Measurements from ENCODE around the gene RBBP4.
"Not testable (repeated sequence)": the region's sequence is repeated elsewhere in the genome, so short reads cannot be mapped to it uniquely, and the experiment has no call there.

Gene RBBP4

DNA sequence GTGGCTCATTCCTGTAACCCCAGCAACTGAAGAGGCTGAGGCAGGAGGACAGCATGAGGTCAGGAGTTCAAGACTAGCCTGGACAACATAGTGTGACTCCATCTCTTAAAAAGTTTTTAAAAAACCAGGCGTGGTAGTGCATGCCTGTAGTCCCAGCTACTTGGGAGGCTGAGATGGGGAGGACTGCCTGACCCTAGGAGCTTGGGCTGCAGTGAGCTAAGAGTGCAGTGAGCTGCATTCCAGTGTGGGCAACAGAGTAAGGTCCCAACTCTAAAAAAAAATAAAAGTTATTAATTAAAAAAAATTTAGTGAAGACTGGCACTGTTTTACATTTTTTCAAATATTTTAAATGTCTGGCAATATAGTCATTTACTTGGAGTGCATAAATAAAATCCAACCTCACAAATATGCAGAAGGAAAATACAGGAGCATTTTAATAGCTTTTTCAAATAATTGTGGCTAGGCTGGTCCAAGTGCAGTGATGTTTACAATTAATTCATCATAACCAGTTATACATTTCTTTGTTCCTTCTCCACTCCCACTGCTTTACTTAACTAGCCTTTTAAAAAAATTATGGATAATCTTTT is 11.4 kb upstream of the RBBP4 start:
- no peak for DNase-seq (ENCODE audit: low read depth)

DNA sequence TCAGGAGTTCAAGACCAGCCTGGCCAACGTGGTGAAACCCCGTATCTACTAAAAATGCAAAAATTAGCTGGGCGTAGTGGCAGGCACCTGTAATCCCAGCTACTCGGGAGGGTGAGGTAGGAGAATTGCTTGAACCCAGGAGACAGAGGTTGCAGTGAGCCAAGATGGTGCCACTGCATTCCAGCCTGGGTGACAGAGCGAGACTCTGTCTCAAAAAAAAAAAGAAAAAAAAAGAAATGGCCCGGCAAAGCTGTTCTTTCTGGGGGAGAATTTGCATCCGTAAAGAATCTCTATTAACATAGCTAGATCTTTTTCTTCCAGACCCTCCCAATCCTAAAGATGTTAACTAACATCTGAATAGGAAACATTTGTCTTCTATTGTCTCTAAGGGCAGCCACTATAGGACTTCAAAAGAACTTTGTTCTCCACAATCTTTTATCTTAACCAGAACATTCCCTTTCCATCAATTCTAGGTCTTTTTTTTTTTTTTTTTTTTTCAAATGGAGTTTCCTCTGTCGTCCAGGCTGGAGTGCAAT is 8.6 kb upstream of the RBBP4 start:
- not testable (repeated sequence) for DNase-seq (ENCODE audit: low read depth)

DNA sequence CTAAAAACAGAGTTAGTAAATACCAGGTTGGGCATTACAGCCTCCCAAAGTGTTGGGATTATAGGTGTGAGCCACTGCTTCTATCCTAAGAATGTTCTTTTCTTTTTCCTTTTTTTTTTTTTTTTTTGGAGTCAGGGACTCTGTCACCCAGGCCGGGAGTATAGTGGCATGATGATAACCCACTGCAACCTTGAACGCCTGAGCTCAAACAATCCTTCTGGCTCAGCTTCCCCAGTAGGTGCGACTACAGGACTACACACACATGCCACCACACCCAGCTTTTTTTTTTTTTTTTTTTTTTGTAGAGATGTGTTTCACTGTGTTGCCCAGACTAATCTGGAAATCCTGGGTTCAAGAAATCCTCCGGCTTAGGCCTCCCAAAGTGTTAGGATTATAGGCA is 6.6 kb upstream of the RBBP4 start:
- DNase-seq (ENCODE audit: low read depth), result no peak

DNA sequence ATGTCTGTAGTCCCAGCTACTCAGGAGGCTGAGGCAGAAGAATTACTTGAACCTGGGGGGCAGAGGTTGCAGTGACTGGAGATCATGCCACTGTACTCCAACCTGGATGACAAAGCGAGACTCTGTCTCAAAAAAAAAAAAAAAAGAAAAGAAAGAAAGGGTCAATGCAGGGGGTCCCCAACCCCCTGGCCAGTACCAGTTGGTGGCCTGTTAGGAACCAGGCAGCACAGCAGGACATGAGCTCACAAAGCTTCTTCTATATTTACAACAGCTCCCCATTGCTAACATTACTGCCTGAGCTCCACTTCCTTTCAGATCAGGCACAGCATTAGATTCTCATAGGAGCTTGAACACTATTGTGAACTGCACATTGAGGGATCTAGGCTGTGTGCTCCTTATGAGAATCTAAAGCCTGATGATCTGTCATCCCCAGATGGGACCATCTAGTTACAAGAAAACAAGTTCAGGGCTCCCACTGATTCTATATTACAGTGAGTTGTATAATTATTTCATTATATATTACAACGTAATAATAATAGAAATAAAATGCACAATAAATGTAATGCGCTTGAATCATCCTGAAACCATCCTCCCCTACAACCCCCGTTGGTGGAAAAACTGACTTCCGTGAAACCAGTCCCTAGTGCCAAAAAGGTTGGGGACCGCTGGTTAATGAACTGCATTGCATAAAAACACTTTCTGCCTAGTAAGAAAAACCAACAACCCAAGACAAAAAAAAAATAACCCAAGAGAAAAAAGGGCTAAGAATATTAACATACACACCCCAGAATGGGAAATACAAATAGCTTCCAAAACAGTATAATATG is 3.5 kb upstream of the RBBP4 start:
- no peak for DNase-seq (ENCODE audit: low read depth)

DNA sequence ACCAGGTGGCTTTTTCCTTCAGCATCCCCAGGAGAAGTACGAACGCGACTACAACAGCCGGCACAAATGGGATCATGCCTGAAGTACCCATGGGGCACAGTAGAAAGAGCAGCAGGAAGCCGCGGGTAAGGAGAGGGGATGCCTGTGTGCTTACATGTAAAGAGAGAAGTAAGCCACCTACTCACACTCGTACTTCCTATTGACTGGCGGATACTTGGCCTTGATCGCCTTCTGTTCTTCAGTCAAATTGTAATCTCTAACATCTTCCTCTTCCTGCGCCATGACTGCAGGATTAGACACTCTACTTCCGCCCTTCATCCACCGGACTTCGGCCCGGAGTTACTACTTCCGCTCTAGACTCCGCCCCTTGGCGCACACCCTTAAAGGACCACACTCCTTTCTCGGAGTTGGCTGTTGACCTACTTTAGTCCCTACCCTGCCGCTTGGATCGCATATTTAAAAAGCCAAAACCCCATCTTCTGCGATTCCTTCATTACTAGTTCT is 708 bp upstream of the RBBP4 start, which contains the start of gene ZBTB8OS:
ZBTB8OS (minus strand) TSS at position 303 of the 504 bp plus-strand sequence; CDS start at position 282, 21 bp downstream.
- DNase-seq (ENCODE audit: low read depth), result peak; percentile 79

DNA sequence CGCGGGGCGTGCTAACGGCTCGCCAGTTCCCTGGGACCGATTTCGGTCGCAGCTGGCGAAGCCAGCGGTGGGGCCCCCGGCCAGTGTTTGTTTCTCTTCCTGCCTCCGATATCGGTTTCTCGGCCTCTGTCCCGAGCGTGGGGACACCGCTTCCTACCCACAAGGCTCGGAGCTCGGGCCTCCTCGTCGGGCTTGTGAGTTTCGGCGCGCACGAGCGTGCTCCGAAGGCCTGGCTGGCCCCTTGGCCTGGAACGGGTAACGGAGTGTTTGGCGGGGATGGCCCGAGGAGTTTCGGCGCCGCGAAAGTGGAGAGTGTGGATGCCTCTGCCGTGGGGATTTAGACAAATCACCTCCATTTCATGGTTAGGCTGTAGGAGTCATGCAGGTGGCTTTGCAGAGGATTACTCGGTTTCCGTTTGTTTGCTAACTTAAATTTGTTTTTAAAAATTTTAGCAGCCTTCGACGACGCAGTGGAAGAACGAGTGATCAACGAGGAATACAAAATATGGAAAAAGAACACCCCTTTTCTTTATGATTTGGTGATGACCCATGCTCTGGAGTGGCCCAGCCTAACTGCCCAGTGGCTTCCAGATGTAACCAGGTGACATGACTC is 559 bp downstream of the RBBP4 start:
- no peak for DNase-seq (ENCODE audit: low read depth)

DNA sequence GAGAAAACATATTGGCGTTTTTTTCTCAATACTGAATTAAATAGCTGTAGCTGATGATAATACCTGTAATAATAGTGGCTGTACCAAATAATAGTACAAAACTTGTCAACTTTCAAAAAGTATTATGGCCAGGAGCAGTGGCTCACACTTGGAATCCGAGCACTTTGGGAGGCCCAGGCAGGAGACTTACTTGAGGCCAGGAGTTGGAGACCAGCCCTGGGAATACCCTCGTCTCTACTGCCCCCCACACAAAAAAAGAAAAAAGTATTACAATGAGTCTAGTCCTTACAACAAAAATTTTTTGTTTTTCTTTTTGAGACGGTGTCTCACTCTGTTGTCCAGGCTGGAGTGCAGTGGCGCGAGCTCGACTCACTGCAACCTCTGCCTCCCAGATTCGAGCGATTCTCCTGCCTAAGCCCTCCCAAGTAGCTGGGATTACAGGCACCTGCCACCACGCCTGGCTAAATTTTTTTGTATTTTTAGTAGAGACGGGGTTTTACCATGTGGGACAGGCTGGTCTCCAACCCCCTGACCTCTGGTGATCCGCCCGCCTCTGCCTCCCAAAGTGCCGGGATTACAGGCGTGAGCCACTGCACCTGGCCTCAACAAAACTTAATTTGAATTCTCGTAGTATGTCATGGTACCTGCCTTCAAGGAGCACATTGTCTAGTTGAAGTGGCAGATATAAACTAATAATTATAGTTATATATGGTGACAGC is 1.4 kb downstream of the RBBP4 start:
- no peak for DNase-seq (ENCODE audit: low read depth)

DNA sequence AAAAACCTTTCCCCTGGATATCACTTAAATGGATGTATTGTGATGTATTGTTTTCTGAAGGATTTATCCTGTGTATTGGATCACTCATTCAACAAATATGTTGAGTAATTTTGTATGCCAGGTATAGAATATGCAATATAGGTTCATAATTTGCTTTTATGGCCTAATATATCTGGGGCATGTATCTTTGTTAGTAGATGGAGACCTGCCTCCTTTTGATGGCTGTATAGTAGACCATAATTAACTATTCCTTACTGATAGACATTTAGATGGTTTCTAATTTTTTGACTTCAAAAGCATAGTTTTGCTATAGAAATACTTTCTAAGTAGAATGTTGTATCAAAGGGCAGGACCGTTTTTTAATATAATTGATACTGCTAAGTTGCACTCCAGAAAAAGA is 8.6 kb downstream of the RBBP4 start:
- DNase-seq (ENCODE audit: low read depth), result no peak

DNA sequence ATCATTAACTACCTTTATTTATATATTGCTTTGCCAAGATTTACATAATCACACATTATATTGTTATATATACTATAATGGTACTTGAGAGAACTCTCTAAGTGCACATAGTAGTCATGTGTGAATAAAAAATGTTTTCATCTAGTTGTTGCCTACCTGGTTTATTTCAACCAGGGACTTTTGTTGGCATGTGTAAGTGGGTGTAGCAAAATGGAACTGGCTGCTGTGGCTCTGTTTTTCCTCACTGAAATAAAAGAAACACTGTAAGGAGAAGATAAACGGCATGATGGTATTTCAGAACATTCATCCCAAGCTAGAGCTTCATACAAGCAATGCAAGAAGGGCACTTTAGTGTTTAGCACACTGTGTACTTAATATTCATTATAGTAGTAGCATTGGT is 14.9 kb downstream of the RBBP4 start:
- no peak for DNase-seq (ENCODE audit: low read depth)

DNA sequence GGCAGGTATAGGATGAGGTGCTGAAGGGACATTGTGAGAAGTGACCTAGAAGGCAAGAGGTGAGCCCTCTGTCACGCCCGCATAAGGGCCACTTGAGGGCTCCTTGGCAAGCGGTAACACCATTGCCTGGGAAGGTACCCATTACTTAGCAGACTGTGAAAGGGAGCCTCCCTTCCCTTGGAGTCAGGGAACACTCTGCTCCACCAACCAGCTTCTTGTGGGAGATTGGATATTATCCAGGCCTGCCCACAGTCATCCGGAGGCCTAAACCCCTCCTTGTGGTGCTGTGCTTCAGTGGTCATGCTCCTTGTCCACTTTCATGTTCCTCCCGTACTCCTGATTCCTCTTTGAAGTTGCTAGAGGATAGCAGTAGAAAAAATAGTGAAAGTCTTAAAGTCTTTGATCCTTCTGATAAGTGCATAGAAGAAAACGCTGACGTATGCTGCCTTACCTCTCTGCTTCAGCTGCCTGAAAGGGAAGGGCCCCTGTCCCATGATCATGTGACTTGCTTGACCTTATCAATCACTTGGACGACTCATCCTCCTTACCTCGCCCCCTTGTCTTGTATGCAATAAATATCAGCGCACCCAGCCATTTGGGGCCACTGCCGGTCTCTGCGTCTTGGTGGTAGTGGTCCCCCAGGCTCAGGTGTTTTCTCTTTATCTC is 16.0 kb downstream of the RBBP4 start:
- DNase-seq (ENCODE audit: low read depth), result no peak

DNA sequence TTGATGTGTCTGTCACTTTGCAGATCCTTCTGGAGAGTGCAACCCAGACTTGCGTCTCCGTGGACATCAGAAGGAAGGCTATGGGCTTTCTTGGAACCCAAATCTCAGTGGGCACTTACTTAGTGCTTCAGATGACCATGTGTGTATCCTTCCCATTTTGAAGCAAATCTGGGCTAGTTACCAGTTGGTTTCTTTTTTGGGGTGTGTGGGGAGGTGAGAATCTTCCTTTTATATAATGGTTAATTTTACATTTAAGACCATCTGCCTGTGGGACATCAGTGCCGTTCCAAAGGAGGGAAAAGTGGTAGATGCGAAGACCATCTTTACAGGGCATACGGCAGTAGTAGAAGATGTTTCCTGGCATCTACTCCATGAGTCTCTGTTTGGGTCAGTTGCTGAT is 17.7 kb downstream of the RBBP4 start:
- DNase-seq (ENCODE audit: low read depth), result not testable (repeated sequence)

DNA sequence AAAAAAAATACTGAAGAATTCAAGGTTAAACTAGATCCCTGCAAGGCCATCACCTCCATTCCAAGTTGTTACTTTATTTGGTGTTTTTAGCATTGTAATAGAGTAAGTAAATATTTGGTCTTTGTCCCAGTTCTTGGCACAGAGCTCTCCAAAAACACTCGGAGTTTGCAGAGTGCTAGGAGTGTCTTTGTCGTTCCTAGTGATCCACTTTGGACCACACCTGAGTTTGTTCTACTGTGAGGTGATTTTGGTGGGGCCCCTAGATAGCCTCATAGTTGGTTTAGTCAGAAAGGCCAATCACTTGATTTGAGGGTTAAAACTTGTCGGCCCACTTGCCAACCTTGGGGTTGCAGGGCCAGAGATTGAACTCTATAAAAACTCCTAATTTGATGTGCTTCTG is 25.9 kb downstream of the RBBP4 start:
- DNase-seq (ENCODE audit: low read depth), result no peak

DNA sequence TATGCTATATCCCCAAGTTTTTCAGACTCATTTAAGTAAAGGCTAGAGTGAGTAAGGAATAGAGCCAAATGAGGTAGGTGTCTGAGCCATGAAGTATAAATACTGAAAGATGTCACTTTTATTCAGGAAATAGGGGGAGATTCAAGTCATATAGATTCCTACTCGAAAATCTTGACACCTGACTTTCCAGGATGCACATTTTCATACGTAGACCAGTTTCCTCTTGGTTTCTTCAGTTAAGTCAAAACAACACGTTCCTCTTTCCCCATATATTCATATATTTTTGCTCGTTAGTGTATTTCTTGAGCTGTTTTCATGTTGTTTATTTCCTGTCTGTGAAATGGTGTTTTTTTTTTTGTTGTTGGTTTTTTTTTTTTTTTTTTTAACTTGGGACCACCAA is 29.0 kb downstream of the RBBP4 start:
- DNase-seq (ENCODE audit: low read depth), result not testable (repeated sequence)

DNA sequence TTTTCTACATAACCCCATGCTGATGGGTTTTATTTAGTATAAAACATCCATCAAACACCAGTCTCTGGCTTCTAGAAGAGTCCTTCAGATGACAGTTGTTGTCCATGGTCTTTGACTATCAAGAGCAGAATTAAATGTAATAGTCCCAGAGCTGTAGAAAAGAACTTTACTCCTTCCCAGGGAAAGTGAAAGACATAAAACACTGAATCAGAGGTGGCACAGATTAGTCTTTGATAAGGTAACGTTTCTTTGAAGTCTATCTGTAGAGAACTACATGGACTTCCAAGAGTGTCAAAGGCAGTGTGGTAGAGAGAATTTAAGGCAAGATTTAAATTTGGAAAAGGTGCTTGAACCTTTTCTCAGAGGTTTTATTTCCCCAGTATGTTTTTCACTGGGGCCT is 29.6 kb downstream of the RBBP4 start:
- no peak for DNase-seq (ENCODE audit: low read depth)

DNA sequence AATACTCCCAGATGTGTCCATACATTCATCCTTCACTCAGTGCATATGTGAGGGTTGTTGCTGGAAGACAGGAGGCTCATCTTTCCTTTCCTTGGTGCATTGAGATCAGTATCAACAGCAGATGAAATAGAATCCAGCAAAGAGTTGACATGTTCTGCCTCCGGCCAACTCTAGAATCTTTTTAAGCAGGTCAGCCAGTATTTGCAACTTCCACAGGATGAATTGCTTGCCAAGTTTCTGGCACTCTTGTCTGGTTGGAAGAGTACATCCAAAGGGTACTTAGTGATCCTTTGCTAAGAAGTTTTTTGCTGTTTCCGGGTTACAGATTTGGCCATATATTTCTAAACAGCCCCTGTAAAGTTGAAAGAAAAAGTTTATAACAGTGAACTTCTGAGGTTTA is 30.5 kb downstream of the RBBP4 start:
- no peak for DNase-seq (ENCODE audit: low read depth)

DNA sequence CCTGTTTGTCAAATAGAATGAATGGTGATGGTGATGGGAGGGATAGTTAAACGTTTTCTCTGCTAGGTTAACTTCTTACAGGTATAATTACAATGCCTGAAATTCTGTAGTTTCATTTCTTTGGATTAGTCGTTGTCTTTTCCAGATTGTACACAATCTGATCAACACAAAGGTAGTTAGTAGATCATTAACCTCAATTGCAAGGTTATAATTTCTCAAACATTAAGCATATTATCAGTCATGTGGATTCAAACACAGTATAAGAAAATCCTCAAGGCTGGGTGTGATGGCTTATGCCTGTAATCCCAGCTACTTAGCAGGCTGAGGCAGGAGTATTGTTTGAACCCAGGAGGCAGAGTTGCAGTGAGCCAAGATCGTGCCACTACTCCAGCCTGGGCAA is 31.0 kb downstream of the RBBP4 start:
- no peak for DNase-seq (ENCODE audit: low read depth)

DNA sequence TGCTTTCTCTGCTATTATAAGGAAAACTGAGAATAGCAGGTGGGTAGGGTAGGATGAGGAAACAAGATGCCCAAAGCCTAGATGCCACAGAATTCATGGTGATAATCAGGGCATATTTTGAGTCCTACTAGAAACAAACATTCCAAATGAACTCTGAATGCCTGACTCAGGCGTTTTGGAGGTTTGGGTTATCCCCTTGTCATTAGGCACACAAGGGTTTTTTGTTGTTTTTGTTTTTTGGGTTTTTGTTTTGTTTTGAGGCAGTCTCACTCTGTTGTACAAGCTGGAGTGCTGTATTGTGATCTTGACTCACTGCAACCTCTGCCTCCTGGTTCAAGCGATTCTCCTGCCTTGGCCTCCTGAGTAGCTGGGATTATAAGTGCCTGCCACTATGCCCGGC is 32.4 kb downstream of the RBBP4 start:
- no peak for DNase-seq (ENCODE audit: low read depth)

DNA sequence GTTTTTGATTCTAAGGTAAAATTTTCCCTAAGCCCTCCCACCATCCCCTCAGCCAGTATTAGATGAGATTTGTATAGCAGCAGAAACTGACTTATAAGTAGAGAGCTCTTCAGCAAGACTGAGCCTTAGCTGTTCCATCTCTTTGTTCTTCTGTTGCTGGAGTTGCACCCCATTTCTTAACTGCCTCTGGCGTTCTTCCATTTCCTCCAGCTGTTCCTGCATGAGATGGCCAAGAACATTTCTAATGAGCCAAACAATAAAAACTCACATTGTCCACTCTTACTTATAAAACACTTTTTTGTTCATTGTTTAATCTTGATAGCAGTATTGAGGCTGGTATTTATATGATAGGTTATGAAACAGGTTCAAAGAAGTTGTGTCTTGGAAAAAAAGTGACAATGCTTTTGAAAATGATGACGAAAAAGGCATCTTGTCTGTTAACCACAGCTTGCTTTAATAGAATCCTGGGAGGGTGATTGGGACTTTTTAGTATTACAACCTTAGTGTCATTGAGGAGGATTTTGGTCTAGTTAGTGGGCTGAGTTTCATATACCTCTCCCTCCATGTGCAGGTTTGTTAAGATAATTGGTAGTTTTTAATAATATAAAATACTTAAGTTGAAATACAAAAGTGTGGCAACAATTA is 33.3 kb downstream of the RBBP4 start:
- DNase-seq (ENCODE audit: low read depth), result no peak

DNA sequence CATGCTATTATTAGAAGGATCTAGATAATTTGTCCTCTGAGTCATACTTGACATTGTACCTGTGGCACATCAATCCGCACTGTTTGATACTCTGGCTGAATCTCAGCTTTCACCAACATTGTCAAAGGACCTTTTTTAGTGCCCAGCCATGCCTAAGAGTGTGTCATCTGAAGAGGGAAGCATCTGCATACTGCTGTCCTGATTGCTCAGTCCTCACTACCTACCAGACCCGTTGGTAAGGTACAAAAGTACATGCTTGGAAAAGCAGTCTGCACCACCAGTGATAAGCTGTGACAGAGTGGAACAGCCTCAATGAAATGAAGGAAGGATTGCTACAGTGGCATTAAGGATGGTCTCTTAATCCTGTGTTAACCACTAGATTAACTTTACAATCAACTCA is 34.5 kb downstream of the RBBP4 start:
- DNase-seq (ENCODE audit: low read depth), result no peak

DNA sequence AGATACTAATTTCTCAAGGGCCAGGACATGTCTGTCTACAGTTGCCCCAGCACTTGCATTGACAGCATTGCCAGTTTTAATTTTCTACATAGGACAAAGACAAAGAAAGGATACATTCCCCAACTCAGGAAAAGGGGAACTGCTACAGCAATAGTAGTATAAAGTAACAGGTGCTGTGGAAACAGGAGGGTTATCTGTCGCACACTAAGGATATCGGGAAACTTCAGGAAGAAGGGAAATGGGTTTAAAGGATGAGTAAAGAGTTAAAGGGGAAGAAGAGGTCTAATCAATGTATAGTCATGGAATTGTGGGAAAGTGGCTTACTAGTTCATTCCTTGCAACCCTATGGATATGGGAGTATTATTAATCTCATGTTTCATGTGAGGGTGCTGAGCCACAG is 35.4 kb downstream of the RBBP4 start:
- no peak for DNase-seq (ENCODE audit: low read depth)

Measured in activated T-helper 9 cell treated with anti-CD3 and anti-CD28 coated beads, Interleukin-2, amount 50 U/mL, for 16 hours (primary cell).